PFSK-1 (cell line): Measurements from ENCODE around the gene NTMT1.

ENCODE experiments used
- POLR2AphosphoS5 ChIP-seq: IDR thresholded peaks from 2 replicates; pipeline ENCODE4 v1.6.1; 2012; ENCODE audit warnings: low read depth, mild to moderate bottlenecking, control low read depth, low read length, moderate library complexity
- REST ChIP-seq, 2 experiments: IDR thresholded peaks; 2 replicates each; pipeline versions ENCODE4 v1.6.1 to v1.8.0; 2011 to 2012; ENCODE audit warnings: low read depth in 2 of 2, low read length in 2 of 2, control low read depth in 1 of 2, inconsistent platforms in 1 of 2, mild to moderate bottlenecking in 1 of 2, moderate library complexity in 1 of 2; ENCODE audit not compliant: insufficient read depth in 1 of 2
- SIN3A ChIP-seq: IDR thresholded peaks from 2 replicates; pipeline ENCODE4 v1.6.1; 2012; ENCODE audit warnings: mild to moderate bottlenecking, low read length, moderate library complexity, borderline replicate concordance; ENCODE audit not compliant: insufficient read depth
- TAF1 ChIP-seq: IDR thresholded peaks from 2 replicates; pipeline ENCODE4 v1.6.1; 2012; ENCODE audit warnings: low read length, control low read depth, borderline replicate concordance; ENCODE audit not compliant: insufficient read depth

DNA sequence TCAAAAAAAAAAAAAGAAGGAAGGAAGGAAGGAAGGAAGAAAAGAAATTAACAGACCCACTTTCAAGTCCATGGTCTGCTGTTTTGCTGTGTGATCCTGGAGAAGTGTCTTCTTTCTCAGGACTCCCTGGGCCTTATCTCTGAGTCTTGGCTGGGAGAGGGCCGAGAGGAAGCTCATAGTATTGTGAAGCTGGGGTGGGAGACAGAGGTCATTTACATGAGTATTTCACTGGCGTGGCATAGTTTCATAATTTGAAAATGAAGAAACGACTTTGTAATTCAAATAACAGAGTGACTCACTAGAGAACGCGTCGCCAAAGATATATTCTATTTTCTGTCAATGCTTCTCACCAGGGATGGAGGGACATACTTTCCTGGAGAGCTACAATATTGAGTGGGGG lies 2.6 kb upstream of the NTMT1 start:
- TF ChIP-seq SIN3A (no peak), POLR2AphosphoS5 (no peak), TAF1 (no peak), REST (IDR thresholded peaks at IDR 0.05; ENCODE audit: insufficient read depth in 1 of 2, low read depth in 2 of 2, low read length in 2 of 2) (no peak)
